ENCODE data around the gene DICER1.

The DICER1 gene

DNA sequence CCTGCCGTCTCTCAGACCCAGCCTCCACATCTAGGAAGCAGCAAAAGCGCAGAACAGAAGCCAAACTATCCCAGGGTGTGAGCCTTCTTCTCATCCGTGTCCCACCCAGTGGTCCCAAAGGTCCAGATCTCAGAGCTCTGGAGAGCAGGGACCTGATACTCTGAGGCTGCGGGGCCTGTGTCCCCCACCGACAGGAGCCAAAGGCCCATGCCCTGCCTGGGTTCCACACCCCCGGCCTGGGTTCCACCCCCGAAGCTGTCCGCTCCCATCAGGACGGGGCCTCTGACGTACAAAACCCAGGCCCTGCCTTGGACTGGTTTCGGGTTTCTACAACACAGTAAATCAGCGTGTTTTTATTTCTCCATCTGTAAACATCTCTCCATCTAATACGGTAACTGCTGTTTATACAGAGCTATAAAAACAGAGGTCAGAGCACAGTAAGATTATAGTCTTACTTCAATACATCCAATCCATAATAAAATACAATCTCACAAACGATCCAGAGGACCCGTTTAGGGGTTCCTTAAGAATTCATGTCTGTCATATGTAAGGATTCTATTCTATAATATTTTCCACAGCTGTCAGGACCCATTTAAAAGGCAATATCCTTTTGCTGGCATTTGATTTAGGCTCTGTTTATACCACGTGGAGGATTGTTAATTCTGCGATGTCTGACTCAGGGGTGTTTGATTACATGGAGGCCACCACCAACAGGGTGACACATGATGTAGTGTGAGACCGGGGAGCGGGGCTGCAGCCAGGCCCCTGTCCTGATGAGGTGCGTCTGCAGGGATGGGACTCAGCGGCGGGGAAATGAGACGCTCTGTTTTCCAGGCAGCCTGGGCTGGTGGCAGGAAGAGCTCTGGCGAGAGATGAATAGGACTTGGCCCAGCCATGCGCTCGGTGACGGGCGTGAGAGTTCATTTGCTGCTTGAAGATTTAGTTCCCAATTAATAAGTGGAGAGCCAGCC, 110.3 kb downstream of the DICER1 start:
- Histone ChIP-seq H3K4me1 (ENCODE audit: insufficient read depth, low read length, poor library complexity, severe bottlenecking) (no peaks in the 10 kb centered on the region), H3K9me3 (ENCODE audit: insufficient read depth, low read depth, low read length) (no peaks in the 10 kb centered on the region; the same call in 1 of the 2 replicates), H3K79me2 (ENCODE audit: insufficient read depth, low read length) (no peaks in the 10 kb centered on the region), H3F3A (ENCODE audit: low read depth) (no peaks in the 10 kb centered on the region), H4K20me1 (ENCODE audit: insufficient read depth, low read length, poor library complexity, severe bottlenecking) (no peaks in the 10 kb centered on the region), H3K9ac (ENCODE audit: low read depth, low read length, poor library complexity, severe bottlenecking) (no peak overlapping the region), H3K4me3 (ENCODE audit: low read length, poor library complexity, severe bottlenecking) (no peak overlapping the region), H2AFZ (ENCODE audit: low read length) (no peak overlapping the region), H3K27me3 (ENCODE audit: insufficient read depth, low read length, poor library complexity, severe bottlenecking) (no peaks in the 10 kb centered on the region), H3K36me3 (ENCODE audit: insufficient read depth, low read length) (no peaks in the 10 kb centered on the region), H3K4me2 (ENCODE audit: low read depth, low read length, poor library complexity, severe bottlenecking) (no peak overlapping the region), H3K9me2 (replicated peaks; ENCODE audit: low read depth, low read length) (no peaks in the 10 kb centered on the region)
- no peak for TF ChIP-seq EZH2phosphoT487 (IDR thresholded peaks at IDR 0.05; ENCODE audit: borderline replicate concordance)
- TF ChIP-seq, protein P1, sequence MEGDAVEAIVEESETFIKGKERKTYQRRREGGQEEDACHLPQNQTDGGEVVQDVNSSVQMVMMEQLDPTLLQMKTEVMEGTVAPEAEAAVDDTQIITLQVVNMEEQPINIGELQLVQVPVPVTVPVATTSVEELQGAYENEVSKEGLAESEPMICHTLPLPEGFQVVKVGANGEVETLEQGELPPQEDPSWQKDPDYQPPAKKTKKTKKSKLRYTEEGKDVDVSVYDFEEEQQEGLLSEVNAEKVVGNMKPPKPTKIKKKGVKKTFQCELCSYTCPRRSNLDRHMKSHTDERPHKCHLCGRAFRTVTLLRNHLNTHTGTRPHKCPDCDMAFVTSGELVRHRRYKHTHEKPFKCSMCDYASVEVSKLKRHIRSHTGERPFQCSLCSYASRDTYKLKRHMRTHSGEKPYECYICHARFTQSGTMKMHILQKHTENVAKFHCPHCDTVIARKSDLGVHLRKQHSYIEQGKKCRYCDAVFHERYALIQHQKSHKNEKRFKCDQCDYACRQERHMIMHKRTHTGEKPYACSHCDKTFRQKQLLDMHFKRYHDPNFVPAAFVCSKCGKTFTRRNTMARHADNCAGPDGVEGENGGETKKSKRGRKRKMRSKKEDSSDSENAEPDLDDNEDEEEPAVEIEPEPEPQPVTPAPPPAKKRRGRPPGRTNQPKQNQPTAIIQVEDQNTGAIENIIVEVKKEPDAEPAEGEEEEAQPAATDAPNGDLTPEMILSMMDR (conservative IDR thresholded peaks at IDR 0.05; ENCODE audit: low read length): no peak

DNA sequence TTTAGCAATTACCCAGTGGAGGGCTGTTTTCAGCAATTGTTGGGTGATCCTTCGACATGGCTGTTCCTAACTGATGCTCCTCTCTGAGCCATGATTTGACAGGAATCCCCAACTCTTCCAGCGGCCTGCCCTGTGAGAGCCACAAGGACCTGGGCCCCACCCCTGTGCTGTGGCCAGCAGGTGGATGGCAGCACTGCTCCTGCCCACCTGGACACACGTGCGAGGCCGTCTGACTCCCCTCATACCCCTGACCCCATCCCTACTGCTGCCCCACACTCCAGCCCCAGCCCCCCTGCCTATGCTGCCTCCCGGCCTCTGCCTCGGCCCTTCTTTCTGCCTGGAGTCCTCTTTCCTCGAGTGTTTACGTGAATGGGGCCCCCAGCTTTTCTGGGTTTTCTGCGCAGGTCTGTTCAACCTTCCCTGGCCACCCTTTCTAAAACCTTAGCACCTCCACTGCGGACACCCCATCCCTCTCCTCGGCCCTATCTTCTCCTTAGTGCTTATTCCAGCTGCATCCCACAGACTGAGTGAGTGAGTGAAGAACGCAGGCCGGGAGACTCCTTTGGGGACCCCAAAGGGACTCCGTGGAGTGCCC, 111.4 kb downstream of the DICER1 start:
- Histone ChIP-seq H3K36me3 (ENCODE audit: insufficient read depth, low read length) (no peaks in the 10 kb centered on the region), H3K9ac (ENCODE audit: low read depth, low read length, poor library complexity, severe bottlenecking) (no peak overlapping the region), H3K4me1 (ENCODE audit: insufficient read depth, low read length, poor library complexity, severe bottlenecking) (no peaks in the 10 kb centered on the region), H3K4me3 (ENCODE audit: low read length, poor library complexity, severe bottlenecking) (no peak overlapping the region), H4K20me1 (ENCODE audit: insufficient read depth, low read length, poor library complexity, severe bottlenecking) (no peaks in the 10 kb centered on the region), H2AFZ (ENCODE audit: low read length) (no peak overlapping the region), H3K4me2 (ENCODE audit: low read depth, low read length, poor library complexity, severe bottlenecking) (no peak overlapping the region), H3K9me2 (replicated peaks; ENCODE audit: low read depth, low read length) (no peaks in the 10 kb centered on the region), H3K79me2 (ENCODE audit: insufficient read depth, low read length) (no peaks in the 10 kb centered on the region), H3F3A (ENCODE audit: low read depth) (no peaks in the 10 kb centered on the region), H3K9me3 (ENCODE audit: insufficient read depth, low read depth, low read length) (no peaks in the 10 kb centered on the region; the same call in 1 of the 2 replicates), H3K27me3 (ENCODE audit: insufficient read depth, low read length, poor library complexity, severe bottlenecking) (no peaks in the 10 kb centered on the region)
- TF ChIP-seq EZH2phosphoT487 (IDR thresholded peaks at IDR 0.05; ENCODE audit: borderline replicate concordance): no peak
- TF ChIP-seq, protein P1 (conservative IDR thresholded peaks at IDR 0.05; ENCODE audit: low read length): no peak

DNA sequence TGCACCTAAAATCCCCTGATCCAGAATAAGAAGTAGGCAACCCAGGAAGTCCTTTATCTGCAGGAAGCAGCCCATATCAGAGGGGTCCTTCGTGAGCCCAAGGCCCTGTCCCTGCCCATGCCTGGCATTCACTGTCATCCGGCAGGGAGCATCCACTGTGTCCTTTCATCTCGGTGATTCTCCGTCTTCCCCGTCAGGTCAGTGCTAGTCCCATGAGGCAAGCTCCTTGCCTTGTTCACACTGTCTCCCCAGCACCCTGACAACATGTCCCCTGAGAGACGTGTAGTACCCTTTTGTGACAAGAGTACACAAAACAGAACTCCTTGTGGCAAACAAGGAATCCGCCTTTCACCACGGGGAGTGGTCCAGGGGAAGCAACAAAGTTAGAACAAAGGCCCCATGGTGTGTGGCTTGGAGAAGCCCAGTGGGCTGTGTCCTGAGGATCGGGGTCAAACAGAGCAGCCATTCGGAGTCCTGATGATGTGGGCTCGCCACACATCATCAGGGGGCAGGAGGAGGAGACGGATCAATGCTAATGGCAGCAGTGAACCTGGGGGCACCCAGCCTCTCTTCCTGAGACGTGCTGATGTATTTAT, 112.1 kb downstream of the DICER1 start:
- H2AFZ ChIP-seq (ENCODE audit: low read length): no peak overlapping the region
- H3K9ac ChIP-seq (ENCODE audit: low read depth, low read length, poor library complexity, severe bottlenecking): no peak overlapping the region
- H3K27me3 ChIP-seq (ENCODE audit: insufficient read depth, low read length, poor library complexity, severe bottlenecking): no peaks in the 10 kb centered on the region
- no peak overlapping the region for H3K4me2 ChIP-seq (ENCODE audit: low read depth, low read length, poor library complexity, severe bottlenecking)
- no peaks in the 10 kb centered on the region for H3K9me2 ChIP-seq (replicated peaks; ENCODE audit: low read depth, low read length)
- no peaks in the 10 kb centered on the region for H3F3A ChIP-seq (ENCODE audit: low read depth)
- H4K20me1 ChIP-seq (ENCODE audit: insufficient read depth, low read length, poor library complexity, severe bottlenecking): no peaks in the 10 kb centered on the region
- H3K36me3 ChIP-seq (ENCODE audit: insufficient read depth, low read length): no peaks in the 10 kb centered on the region
- no peak overlapping the region for H3K4me3 ChIP-seq (ENCODE audit: low read length, poor library complexity, severe bottlenecking)
- no peaks in the 10 kb centered on the region; the same call in 1 of the 2 replicates for H3K9me3 ChIP-seq (ENCODE audit: insufficient read depth, low read depth, low read length)
- H3K79me2 ChIP-seq (ENCODE audit: insufficient read depth, low read length): no peaks in the 10 kb centered on the region
- TF ChIP-seq EZH2phosphoT487 (IDR thresholded peaks at IDR 0.05; ENCODE audit: borderline replicate concordance): no peak
- TF ChIP-seq, protein P1 (conservative IDR thresholded peaks at IDR 0.05; ENCODE audit: low read length): no peak
- H3K4me1 ChIP-seq (ENCODE audit: insufficient read depth, low read length, poor library complexity, severe bottlenecking): no peaks in the 10 kb centered on the region

Measured in Loucy (cell line).